Stimulated activated CD8-positive, alpha-beta memory T cell treated with anti-CD3 and anti-CD28 coated beads, Interleukin-12 subunit alpha, Interleukin-12 subunit beta, amount 100 ng/mL, for 24 hours (primary cell): Measurements from ENCODE around the gene TNFAIP2.

Source experiments
- DNase-seq: peaks from one replicate; pipeline ENCODE4 v3.0.0-alpha.2; 2020; ENCODE audit errors: extremely low read depth

TNFAIP2 gene

DNA sequence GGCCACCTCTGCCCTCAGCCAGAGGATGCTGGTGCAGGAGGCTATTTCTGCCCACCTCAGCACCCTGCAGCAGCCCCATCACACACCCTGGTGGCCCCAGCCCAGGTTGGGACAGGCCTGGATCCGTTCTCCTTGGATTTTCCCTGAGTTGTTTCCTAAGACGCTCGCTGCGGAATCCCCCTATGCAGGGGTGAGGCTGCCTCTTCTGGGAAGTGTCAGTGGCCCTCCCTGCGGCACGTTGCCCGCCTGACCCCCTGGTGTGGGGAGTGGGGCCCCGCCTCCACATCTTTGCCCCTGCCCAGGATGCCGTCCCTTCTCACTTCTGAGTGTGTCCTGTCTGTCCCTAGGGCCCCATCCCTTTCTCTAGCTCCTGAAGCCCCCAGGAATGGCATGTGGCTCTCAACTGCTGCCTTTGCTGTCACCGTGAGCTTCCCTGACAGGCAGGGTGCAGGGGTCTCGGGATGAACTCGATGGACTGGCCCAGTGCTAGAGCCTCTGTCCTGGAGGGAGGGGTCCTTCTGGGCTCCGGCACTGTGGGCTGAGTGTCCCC, 29.3 kb upstream of the TNFAIP2 start:
- no peak for DNase-seq

DNA sequence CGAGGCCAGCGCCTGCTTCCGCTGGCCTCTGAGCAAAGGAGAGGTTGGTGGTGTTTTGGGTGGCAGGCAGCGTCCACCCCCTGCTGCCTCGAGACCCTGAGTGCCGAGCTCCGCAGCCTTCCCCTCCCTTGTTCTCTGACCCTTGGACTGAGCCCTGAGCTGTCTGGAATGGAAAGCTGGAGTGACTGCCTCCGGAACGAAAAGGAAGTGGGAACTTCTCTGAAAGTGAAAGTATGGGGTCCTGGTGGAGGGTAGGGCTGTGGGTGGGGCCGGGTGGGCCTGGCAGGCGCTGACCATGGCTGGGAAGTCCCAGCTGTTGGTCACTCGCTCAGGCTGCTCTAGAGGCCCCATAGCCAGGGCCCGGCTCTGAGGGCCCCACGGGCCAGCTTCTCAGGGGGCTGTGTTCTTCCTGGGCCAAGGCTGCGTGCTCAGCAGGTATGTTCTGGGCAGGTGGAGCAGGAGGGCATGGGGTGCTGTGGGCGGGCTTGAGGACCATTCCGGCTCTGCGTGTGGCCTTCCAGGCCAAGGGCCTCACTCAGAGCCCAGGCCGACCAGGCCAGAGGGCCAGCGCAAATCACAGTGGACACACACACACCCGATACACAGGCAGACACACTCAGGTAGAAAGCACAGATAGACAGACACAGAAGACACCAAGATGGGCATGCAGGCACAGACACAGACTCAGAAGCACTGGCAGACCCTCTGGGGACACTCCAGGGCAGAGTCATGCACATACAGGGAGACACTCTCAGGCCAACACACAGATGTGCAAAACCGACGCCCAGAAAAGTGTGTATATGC, 28.7 kb upstream of the TNFAIP2 start, which contains the start of gene EXOC3L4:
EXOC3L4 (plus strand) TSS at position 320 of the 804 bp plus-strand sequence. CDS start 5,495 bp downstream, outside the sequence.
- no peak for DNase-seq

DNA sequence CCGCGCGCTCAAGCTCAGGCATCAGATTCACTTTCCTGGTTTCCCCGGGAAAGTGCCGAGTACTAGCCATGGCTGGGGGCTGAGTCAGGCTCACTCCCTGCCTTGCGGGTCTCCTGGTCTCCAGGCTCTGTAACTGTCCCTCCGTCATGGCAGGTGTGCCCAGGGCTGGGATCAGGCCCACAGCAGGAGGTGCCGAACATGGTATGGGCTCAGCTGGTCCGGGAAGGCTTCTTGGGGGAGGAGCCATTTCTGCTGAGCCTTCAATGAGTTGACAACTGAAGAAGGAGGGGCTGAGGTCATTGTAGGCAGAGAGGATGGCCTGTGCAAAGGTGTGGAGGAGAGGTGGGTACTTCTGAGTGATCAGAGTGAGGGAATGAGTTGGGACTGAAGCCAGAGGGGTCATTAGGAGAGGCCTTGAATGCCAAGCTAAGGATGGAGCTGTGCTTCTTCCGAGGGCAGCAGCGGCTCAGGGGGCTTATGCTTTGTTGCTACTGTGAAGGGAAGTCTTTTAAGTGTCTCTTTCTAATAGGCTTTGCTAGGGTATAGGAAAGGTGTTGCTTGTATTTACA, 28.0 kb upstream of the TNFAIP2 start:
- no peak for DNase-seq

DNA sequence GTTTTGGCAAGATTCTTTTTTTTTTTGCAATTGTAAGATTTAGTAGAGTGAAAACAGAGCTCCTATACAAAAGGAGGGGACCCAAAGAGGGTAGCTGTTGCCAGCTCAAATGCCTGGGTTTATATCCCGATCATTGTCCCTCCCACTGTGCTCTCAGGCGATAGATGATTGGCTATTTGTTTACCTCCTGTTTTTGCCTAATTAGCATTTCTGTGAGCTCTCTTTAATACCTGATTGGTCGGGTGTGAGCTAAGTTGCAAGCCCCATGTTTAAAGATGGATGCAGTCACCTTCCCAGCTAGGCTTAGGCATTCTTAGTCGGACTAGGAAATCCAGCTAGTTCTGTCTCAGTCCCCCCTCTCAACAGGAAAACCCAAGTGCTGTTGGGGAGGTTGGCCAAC, 26.9 kb upstream of the TNFAIP2 start:
- no peak for DNase-seq

DNA sequence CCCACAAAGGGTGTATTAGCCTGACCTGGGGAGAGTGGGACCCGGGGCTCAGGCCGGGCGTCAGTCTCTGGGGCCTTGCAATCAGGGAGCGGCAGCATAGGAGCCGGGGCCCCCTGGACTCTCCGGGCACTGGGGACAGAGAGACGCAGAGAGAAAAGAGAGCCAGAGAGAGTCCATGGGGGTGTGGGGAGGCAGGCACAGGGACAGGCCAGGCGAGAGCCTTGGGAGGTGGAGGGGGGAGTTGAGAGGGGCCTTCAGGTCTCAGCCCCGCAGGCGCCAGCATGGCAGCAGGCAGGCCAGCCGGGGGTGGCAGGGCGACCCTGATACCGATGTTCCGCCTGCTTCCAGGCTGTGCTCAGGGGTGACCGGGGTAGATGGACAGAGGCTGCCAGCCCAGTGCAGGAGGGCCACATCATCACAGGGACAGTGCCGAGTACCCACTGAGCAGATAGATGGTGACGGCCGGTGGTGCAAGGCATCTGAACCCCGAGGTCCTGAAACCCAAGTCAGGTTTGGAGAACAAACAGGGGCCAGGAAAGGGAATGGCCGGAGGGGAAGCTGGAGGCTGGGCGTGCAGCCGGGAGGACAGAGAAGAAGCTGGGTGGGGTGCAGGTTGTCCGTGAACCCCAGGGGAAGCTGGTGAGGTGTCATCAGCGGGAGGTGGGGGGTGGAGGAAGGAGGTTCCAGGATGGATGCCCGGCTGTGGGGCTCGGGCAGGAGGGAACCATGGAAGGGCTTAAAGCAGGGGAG, 25.8 kb upstream of the TNFAIP2 start:
- DNase-seq, result no peak

DNA sequence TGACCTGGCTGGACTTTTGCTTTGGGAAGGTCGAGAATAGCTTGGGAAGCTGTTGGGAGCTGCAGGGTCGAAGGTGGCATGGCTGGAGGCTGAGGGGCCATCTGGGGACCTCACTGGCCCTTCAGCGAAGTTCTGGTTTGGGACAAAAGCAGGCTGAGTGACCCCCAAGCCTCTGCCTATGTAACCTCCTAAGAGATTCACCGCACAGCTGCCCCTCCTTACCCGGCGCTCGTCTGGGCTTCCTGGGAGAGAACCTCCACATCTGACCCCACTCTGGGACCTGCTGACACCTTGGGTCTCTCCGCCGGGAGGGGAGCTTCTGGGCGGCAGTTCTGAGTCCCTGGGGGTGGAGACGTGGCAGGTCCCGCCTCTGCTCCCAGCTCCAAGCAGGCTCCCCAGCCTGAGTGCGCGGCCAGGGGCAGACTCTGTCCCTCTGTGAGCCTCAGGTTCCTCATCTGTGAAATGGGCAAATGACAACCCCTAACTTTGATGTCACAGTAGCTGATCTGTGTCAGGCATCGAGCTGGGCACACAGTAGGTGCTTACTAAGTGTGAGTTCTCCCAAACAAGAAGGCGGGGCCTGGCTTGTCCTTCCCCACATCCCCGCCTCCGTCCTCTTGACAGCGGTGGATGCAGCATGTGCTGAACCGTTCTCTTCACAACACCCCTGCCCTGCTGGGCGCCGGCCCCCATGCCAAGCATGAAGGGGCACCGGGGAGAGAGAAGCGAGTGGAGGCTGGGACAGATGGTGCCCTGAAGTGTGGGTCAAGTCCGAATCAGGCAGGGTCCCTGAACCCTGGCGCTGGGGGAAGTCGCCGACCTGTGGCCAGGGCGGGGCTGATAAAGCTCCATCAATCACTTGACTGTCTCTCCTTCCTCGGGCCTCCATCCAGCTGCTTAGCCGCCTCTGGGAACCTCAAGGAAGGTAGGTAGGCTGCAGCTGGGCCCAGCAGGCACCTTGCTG, 25.0 kb upstream of the TNFAIP2 start:
- no peak for DNase-seq

DNA sequence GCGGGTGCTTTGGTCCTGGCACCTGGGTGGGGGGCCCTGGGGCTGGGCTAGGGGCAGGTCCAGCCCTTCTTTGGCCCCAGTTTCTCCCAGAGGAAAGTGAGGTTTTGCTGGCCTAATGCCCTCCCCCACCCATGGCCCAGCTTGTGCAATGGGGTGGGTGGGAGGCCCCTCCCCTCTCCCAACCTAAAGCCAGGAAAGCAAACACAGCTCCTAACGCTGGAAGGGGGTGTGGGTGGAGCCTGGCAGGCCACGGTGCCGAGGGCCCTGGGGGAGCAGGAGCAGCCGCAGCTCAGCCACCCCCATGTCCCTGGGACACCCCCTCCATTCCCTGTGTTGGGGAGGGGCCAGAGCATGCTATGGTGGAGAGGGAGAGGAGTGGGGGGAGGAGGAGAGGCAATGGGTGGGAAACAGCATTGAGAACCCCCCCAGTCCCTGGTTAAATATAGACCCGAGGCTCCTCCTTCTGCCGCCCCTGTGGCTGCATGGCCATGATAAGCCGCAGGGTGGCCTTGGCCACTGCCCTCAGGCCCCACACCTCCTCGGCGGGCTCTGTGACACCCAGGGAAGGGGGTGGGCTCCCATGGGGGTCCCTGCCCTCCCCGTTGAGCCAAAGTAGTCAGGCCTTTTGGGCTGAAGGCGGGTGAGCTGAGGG, 24.1 kb upstream of the TNFAIP2 start:
- no peak for DNase-seq

DNA sequence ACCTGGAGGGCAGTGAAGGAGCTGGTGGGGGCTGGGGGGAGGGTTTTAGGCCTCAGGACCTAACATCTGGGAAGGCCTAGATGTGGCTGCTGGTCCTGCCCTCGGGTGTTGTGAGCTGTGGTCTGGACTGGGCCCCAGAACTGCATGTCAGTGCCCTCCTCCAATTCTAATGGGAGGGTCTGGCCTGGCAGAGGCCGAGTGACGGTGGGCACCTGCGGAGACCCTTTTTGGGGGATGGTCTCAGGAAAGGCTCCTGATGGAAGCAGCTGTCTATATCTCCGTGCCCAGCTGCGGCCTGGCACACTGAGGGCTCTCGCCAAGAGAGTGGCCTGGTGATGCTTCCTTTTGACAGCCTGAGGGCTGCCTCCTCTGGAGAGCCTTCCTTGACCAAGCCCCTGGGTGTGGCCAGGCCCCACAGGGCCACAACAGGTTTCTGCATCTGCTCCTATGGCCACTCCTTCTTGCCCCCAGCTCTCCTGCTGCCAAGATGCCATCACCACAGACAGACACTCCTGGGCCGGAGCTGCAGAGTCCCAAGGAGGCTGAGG, 23.5 kb upstream of the TNFAIP2 start:
- no peak for DNase-seq

DNA sequence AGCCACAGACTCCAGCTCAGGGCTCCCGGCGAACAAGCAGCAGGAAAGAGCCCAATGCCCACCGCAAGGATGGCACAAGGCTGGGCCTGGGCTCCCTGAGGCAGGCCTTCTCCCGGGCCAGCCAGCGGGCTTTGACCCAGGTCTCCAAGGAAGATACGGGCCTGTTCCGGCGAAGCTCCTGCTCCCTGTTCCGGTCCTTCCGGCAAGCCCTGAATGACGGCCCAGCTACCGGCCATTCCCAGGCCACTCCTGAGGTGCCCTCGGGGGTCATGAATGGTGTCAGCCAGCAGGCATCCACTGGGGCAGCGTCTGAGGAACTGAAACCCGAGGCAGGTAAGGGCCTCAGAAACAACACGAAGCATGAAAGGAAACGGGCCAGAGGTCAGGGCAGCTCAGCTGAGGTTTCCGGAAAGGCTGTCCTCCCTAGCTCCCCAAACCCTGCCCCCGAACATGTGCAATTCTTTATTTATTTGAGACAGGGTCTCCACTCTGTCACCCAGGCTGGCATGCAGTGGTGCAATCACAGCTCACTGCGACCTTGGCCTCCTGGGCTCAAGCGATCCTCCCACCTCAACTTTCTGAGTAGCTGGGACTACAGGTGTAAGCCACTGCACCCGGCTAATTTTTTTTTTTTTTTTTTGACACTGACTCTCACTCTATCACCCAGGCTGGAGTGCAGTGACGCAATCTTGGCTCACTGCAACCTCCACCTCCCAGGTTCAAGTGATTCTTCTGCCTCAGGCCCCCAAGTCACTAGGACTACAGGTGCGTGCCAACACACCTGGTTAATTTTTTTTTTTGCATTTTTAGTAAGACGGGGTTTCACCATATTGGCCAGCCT, 22.8 kb upstream of the TNFAIP2 start:
- no peak for DNase-seq

DNA sequence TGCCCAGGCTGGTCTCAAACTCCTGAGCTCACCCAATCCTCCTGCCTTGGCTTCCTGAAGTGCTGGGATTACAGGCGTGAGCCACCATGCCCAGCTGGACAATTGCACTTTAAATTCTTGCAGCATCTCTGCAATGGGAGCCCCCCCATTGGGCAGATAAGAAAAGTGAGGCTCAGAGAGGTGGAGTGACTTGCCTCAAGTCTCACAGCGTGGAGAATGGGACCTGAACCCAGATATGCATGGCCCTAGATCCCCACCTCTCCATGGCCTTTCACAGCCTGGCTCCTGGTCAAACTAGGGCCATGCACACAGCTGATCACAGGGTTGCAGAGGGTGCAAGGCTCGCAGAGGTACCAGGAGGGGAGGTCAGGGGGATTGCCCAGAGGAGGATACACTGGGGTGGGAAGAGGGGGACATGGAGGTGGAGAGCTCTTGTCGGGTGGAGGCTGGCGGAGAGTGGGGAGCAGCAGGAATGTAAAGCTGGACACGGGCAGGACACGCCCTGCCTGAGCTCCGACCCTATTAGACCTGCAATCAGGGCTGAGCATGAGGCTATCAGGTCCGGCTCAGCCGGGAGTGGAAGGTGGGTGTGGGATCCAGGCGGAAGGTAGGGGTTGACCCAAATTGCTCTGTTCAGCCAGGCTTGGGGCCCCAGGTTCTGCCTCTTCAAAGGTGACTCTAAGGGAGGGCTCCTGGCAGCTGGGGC, 21.9 kb upstream of the TNFAIP2 start:
- no peak for DNase-seq

DNA sequence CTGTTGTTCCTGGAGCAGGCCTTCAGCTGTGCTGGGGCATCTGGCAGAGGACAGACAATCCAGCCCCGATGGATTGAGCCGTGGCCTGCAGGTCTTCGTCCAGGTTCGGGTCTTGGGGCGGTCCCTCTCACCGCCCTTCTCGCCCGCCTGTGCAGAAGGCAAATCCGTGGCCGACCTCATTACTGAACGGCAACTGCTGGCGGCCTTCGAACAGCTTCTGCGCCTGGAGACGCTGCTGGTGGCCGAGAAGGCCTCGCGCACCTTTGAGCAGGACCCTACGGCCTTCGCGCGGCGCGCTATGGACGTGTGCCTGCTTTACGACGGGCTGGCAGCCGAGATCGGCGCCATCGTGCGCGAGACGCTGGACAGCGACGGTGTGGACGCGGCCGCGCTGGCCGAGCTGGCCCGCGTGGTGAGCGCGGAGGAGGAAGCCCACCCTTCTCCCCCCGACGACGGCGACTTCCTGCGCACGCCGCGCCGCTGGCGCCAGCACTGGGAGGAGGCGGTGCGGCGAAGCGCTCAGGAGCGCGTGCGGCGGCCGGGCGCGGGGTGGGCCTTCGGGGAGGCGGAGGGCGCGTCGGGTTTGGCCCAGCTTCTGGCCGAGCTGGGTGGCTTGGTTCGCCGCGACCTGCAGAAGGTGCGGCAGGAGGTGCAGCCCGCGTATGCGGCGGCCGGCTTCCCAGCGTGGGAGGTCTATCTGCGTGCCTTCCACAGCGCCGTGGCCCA, 21.1 kb upstream of the TNFAIP2 start:
- no peak for DNase-seq

DNA sequence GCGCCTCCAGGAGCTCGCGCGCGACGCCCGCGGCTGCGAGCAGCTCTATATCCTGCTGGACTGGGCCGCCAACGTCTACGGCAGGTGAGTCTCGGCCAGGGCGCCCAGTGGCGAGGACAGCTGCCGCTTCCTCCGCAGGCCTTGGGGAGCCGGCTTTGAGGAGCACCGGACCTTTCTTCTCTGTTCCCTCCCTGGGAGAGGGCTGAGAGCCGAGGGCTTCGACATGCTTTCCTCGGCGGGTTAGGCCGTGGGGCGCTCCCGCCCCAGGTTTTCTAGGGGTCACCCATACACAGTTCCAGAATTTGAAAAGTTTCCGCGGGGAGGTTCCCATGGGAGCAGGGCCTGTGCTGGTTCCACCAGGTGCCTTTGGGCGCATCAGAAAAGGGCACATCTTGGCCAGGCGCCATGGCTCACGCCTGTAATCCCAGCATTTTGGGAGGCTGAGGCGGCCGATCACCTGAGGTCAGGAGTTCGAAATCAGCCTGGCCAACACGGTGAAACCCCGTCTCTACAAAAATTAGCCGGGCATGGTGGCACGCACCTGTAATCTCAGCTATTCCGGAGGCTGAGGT, 20.5 kb upstream of the TNFAIP2 start:
- DNase-seq, result no peak

DNA sequence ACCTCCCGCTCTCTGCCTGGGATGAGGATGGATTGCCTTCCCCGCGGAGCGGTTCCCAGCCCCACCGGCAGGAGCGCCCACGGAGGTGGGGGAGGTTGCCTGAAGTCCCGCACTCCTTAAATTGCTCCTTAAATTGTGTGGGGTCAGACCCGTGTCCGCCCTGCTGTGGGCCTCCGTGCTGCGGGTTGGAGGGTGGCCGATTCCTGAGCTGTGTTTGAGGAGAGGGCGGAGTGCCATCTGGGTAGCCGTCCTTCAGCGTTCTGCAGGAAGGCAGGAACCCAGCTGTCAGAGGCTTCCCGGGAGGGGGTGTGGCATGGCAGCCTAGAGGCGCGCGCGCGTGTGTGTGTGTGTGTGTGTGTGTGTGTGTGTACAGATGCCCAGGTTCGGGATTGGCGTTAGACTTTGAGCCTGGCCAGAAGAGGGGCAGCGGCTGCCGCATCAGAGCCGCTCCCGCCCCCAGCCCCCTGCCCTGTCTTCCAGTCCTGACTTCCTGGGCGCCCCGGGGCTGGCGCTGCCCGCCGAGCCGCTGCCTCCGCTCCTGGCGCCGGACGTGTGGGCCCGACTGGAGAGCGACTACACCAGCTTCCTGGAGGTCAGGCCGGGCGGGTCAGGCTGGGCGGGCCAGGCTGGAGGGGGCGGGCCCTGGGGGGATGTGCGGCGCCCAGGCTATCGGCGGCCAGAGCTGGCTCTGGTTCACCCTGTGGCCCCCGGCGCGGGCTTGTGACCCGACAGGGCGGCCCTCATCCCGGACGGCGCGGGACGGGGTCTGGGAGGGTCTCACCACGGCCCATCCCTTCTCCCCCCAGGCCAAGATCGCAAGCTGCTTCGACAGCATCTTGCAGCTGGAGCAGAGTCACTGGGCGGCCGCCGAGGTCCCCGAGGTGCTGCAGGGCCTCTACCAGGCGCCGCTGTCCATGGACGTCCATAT, 19.5 kb upstream of the TNFAIP2 start:
- DNase-seq, result no peak

DNA sequence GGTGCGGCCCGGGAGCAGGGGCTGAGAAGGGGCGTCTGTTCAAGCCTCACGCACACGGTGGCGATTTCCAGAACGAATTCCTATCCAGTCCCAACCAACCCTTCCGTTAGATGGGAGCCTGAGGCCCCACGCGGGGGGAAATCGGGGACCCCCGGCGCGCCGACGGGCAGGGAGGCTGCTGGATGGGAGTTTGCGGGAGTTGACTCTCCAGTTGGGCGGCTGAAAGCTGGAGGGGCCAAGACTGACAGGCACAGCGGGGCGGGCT, 18.9 kb upstream of the TNFAIP2 start:
- DNase-seq, result no peak

DNA sequence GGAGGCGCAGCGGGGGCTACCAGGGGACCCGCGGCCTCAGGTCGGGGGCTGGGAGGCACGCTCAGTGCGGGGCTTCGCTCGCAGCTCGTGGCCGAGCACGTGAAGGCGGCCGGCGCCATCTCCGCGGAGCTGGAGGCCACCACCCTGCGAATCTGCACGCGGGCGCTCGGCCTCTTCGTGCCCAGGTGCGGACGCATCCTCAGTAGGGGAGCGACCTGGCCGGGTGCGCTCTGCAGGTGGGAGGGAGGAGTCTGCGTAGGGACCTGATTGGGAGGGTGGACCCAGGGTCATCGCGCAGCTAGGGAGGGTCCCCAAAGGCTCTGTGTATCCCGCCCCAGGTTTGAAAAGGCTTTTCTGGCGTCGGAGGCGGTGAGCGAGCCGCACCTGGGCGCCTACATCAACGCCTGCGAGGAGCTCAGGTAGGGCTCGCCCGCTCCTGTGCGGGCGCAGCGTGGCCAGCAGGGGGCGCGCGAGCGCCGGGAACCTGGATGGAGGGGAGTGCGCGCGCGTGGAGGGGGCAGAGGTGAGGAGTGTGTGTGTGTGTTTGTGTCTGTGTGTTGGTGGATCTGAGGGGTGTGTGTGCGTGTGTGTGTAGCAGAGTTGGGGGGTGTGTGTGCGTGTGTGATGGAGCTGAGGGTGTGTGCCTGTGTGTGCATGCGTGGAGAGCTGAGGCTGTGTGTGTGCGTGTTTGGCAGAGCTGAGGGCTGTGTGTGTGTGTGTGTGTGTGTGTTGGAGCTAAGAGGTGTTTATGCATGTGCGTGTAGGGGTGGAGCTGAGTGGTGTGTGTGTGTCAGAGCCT, 18.4 kb upstream of the TNFAIP2 start:
- peak; percentile 26 for DNase-seq

DNA sequence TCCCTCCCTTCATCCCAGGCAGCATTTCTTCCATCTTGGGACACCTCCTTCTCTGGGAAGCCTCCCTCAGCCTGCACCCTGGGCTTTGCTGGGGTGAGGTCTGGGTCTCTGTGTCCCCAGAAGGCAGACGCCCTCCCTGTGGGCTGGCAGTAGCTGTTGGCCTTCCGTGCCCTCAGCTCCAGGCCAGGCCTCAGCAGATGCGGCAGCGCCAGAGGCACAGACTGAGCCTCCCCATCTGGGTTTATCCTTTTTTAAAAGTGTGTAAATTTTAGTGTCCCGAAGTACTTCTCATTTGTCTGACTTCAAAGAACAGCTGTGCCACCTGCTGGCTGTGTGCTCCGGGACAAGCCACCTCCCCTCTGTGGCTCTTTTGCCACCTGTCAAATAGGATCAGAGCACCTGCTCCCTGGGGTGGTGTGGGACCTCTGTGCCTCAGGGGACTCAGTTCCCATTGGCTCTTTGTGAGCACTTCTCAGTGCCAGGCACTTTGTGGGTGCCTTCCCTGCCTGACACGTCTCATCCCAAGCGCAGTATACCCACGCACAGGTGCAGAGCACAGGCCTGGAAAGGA, 17.6 kb upstream of the TNFAIP2 start:
- no peak for DNase-seq
